Ovary (tissue), 9 donors: ENCODE results near the gene STK39. TPM values are rescaled to one million over a fixed set of nuclear protein-coding genes. Genes with fewer than 3 reads are reported as not detected.

Experiments used
- polyA plus RNA-seq, 2 donors: library from polyadenylated mRNA; stranded (reverse); fragments of 200-250 nt in 1 of 2; fragments of 350-450 nt in 1 of 2; fragmentation: Illumina TruSeq in 1 of 2; extraction: RNeasy Lipid Tissue Mini Kit (QIAGEN cat#74804) in 1 of 2; gene quantifications; one replicate each; pipeline ENCODE4 v1.2.3, GENCODE V29; 2013 to 2014
- small RNA-seq: library from RNA; depleted of rRNA; stranded (forward); fragments of <200 nt; gene quantifications from one replicate; pipeline ENCODE3, GENCODE V24; 2016
- total RNA-seq, 7 donors: library from RNA; depleted of rRNA in 2 of 7; stranded (reverse); fragments of >200 nt in 2 of 7; fragmentation: NEBNext Ultra II Directional in 3 of 7; extraction: Animal tissue kit (Norgen Biotek cat#: 25700) in 3 of 7; gene quantifications; one replicate each; pipeline versions ENCODE4 v1.1.0 to v1.2.4, GENCODE V29; 2016 to 2023
- donor health status: DM: no; HTN: no; CAD: no; lungs with moderate emphysema.
- donor health status: DM: no; HTN: no; CAD: no.
- donor health status: Bipolar disorder and iron deficiency.
- donor health status: DM: yes; HTN: yes; CAD: no.
- donor health status: DM: no; HTN: no; CAD: no.
- donor health status: DM: yes; HTN: yes; CAD: no.

The STK39 gene
- total and polyA plus RNA-seq, 9 donors: 5.9 to 14.1 (median 10.6) TPM

Small RNA genes within 50 kb of the gene (small RNA-seq; reads per million reads assigned to genes)
- gene AC067940.1: 0.25 reads per million

Other genes starting within 250 kb of the STK39 start
- 10 to 100 TPM; 13.9 to 30.8 (median 29.3) TPM for gene CERS6, start 208.7 kb upstream of the STK39 start, total RNA-seq
- 10 to 100 TPM; 11.5 to 20.2 TPM for gene CERS6, start 208.7 kb upstream of the STK39 start, polyA plus RNA-seq